ENCODE results near the gene BCKDHB.

DNA sequence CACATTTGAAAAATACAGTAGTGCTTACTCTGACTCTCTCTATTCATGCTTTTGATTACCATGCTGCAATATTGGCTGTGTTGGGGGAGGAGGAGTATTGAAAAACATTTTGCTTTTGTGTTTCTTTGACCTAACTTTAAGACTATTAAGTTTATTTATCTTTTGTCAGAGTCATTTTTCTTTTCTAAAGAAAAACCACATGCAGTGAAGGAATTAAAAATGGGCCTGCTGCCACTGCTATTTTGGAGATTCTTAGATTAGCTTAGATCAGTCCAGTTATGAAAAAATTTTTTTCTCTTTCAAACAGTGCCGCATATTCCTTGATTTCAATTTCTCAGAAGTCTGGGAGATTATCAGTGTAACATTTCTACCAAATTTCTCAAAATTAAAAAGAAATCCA, 36.1 kb downstream of the BCKDHB start:
- TF ChIP-seq, protein P1, sequence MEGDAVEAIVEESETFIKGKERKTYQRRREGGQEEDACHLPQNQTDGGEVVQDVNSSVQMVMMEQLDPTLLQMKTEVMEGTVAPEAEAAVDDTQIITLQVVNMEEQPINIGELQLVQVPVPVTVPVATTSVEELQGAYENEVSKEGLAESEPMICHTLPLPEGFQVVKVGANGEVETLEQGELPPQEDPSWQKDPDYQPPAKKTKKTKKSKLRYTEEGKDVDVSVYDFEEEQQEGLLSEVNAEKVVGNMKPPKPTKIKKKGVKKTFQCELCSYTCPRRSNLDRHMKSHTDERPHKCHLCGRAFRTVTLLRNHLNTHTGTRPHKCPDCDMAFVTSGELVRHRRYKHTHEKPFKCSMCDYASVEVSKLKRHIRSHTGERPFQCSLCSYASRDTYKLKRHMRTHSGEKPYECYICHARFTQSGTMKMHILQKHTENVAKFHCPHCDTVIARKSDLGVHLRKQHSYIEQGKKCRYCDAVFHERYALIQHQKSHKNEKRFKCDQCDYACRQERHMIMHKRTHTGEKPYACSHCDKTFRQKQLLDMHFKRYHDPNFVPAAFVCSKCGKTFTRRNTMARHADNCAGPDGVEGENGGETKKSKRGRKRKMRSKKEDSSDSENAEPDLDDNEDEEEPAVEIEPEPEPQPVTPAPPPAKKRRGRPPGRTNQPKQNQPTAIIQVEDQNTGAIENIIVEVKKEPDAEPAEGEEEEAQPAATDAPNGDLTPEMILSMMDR (IDR thresholded peaks at IDR 0.05): no peak
- no peak for TF ChIP-seq EZH2 (IDR thresholded peaks at IDR 0.05; ENCODE audit: borderline replicate concordance, insufficient read depth, low read depth, low read length, poor library complexity, severe bottlenecking)

All from B cell (primary cell).